ENCODE data around the gene ID1. TPM values are rescaled to one million over a fixed set of nuclear protein-coding genes. Genes with fewer than 3 reads are reported as not detected.

The ID1 gene
- total RNA-seq, 1 experiment from 2014 or later = 35.7 TPM

- Mint-ChIP-seq H3K27me3 (ENCODE audit: insufficient read depth, unreplicated experiment) (no peaks in the 10 kb centered on the region), H3K9me3 (ENCODE audit: unreplicated experiment) (no peaks in the 10 kb centered on the region), H3K36me3 (ENCODE audit: insufficient read depth, unreplicated experiment) (peaks cover 84% of the 10 kb centered on the region), H3K27ac (ENCODE audit: low read depth, unreplicated experiment) (peak overlapping the region; percentile 35), H3K4me3 (ENCODE audit: unreplicated experiment) (no peak overlapping the region), H3K4me1 (ENCODE audit: insufficient read depth, unreplicated experiment) (peaks cover 34% of the 10 kb centered on the region)
- TF ChIP-seq CTCF (IDR thresholded peaks at IDR 0.05; ENCODE audit: unreplicated experiment) = no peak
- DNase-seq (ENCODE audit: unreplicated experiment) = peak; percentile 76
- intact Hi-C loops (cut with micrococcal nuclease) = no loop called here
- CTCF ChIA-PET = interaction anchor here (0.6 to 31.0 kb wide), 23 partner anchors 10 to 1833 kb away, joined by 3 to 1902 read pairs (median 5); partner anchors contain the start of genes BCL2L1, CDK5RAP1, HM13 and ID1
- POLR2A ChIA-PET = interaction anchor here (0.6 to 30.6 kb wide), 11 partner anchors 8 to 1853 kb away, joined by 3 to 1321 read pairs (median 17); partner anchors contain the start of gene ID1
- BruUV-seq (replicated peaks) = no TSS peak
Observed at GRCh38 chr20:31568041-31568731, 36.9 kb upstream of the ID1 start.

GRCh38 chr20:31568773-31569162, 36.3 kb upstream of the ID1 start:
- intact Hi-C loops (cut with micrococcal nuclease) = loop anchor here (1.0 kb wide), 1 partner anchor 45 kb away; no protein-coding TSS in a partner anchor
- peaks cover 80% of the 10 kb centered on the region for H3K36me3 Mint-ChIP-seq (ENCODE audit: insufficient read depth, unreplicated experiment)
- no peaks in the 10 kb centered on the region for H3K9me3 Mint-ChIP-seq (ENCODE audit: unreplicated experiment)
- peak overlapping the region; percentile 35 for H3K27ac Mint-ChIP-seq (ENCODE audit: low read depth, unreplicated experiment)
- POLR2A ChIA-PET = interaction anchor here (0.7 to 30.6 kb wide), 9 partner anchors 8 to 155 kb away, joined by 3 to 1321 read pairs (median 17); partner anchors contain the start of gene ID1
- H3K4me1 Mint-ChIP-seq (ENCODE audit: insufficient read depth, unreplicated experiment) = peaks cover 38% of the 10 kb centered on the region
- CTCF ChIA-PET = interaction anchor here (0.6 to 31.0 kb wide), 18 partner anchors 9 to 158 kb away, joined by 3 to 1902 read pairs (median 5); partner anchors contain the start of genes BCL2L1, HM13 and ID1
- no peak for TF ChIP-seq CTCF (IDR thresholded peaks at IDR 0.05; ENCODE audit: unreplicated experiment)
- no peak for DNase-seq (ENCODE audit: unreplicated experiment)
- BruUV-seq (replicated peaks) = no TSS peak
- no peaks in the 10 kb centered on the region for H3K27me3 Mint-ChIP-seq (ENCODE audit: insufficient read depth, unreplicated experiment)
- H3K4me3 Mint-ChIP-seq (ENCODE audit: unreplicated experiment) = no peak overlapping the region

GRCh38 chr20:31569163-31570020, 35.7 kb upstream of the ID1 start:
- intact Hi-C loops (cut with micrococcal nuclease) = loop anchor here (1.0 kb wide), 1 partner anchor 44 kb away; no protein-coding TSS in a partner anchor
- Mint-ChIP-seq H3K4me1 (ENCODE audit: insufficient read depth, unreplicated experiment) (peaks cover 44% of the 10 kb centered on the region), H3K27ac (ENCODE audit: low read depth, unreplicated experiment) (peak overlapping the region; percentile 35), H3K27me3 (ENCODE audit: insufficient read depth, unreplicated experiment) (no peaks in the 10 kb centered on the region), H3K4me3 (ENCODE audit: unreplicated experiment) (no peak overlapping the region), H3K9me3 (ENCODE audit: unreplicated experiment) (no peaks in the 10 kb centered on the region), H3K36me3 (ENCODE audit: insufficient read depth, unreplicated experiment) (peaks cover 74% of the 10 kb centered on the region)
- TF ChIP-seq CTCF (IDR thresholded peaks at IDR 0.05; ENCODE audit: unreplicated experiment) = peak; percentile 75
- peak; percentile 64 for DNase-seq (ENCODE audit: unreplicated experiment)
- CTCF ChIA-PET = interaction anchor here (0.6 to 31.0 kb wide), 25 partner anchors 9 to 157 kb away, joined by 3 to 1902 read pairs (median 4); partner anchors contain the start of genes BCL2L1, HM13 and ID1
- BruUV-seq (replicated peaks) = no TSS peak
- POLR2A ChIA-PET = interaction anchor here (1.4 to 30.6 kb wide), 7 partner anchors 9 to 130 kb away, joined by 4 to 1321 read pairs (median 18); partner anchors contain the start of gene ID1
